Erythroblast (primary cell): ENCODE data around the gene UNC13A.

Experiments
- DNase-seq, 2 experiments: peaks; one replicate each; lab custom pipeline; 2025; lab: John Stamatoyannopoulos, UW
- GATA1 ChIP-seq: IDR thresholded peaks from 2 replicates; pipeline ENCODE4 v1.6.1; 2011; ENCODE audit warnings: low read depth, mild to moderate bottlenecking, control low read depth, low read length, moderate library complexity
- POLR2A ChIP-seq: IDR thresholded peaks from 2 replicates; pipeline ENCODE4 v1.6.1; 2011; ENCODE audit warnings: mild to moderate bottlenecking, low read length

Gene UNC13A

DNA sequence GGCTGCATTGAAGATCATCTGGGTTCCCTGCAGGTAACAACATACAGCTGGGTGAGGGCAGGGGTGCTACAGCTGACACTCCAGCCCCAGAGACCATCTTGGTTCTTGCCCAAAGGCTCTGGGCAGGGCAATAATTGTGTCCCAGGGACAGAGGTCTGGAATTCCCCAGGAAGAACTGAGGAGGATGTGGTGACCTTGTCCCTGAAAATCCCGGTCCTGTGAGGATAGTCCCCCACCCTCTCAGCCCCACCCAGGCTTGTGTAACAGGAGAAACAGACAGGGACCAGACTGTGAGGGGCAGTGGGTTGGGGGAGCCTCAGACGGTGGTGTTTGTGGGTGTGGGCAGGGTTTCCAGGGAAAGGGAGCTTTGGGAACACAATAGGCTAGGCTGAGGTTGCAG lies 69.2 kb downstream of the UNC13A start:
- TF ChIP-seq GATA1 (no peak), POLR2A (no peak)
- no peak for DNase-seq

DNA sequence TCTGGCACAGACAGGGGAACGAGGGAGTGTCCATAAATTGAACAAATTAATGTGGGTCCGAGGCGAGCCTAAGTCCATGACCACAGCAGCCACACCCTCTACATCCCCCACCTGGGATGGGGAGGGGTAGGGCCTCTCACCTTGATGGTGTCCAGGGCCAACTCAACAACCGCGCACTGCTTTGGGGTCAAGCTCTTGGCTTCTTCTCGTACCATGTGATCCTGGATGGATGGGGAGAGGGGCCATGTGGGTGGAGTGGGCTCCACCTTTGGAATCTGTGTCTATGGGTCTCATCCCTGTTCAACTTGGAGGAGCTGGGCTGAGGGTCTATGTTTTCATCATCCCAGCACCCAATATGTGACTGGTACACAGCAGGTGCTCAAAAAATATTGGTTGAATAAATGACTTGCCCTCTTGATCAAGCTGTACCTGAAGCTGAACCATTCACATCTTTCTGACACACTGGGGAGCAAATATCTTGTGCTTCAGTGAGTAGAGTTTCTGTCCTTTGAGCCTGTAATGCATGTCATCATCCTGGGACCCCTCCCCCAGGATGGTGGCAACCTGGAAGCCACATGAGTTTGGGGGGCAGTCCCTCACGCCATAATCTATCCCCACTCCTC lies 69.8 kb downstream of the UNC13A start:
- no peak for TF ChIP-seq GATA1
- no peak for TF ChIP-seq POLR2A
- no peak for DNase-seq

DNA sequence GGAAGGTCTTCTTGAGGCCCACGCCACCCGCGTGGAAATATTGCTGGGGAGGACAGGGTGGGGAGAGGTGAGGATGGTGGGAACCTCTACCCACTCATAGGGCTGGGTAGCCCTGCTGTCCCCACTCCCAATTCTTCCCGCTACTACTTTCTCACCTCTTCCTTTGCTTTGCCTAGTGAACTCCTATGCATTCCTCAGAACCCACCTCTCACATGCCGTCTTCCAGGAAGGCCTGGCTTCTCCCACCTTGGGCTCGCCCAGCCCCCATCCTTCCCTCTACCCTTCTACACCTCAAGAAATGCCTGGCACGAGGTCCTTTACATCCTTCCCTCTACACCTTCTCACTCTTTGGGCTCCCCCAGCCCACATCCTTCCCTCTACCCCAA lies 70.4 kb downstream of the UNC13A start:
- TF ChIP-seq GATA1 (no peak), POLR2A (no peak)
- DNase-seq, result no peak

- peak; percentile 45 to 58 for DNase-seq
Observed at GRCh38 chr19:17616961-17617806, 71.0 kb downstream of the UNC13A start.

DNA sequence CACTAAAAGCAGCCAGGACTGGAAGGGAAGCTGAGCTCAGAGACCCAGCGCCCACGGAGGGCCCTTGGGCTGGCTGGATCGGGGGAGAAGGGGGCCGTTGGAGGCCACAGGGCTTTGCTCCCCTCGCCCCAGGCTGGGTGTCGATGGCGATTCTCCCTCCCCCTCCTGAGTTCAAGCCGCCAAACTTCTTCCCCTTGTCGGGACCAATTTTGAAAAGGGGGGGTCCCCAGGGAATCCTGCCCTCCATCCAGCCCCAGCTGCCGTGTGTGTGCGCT lies 71.5 kb downstream of the UNC13A start:
- no peak for TF ChIP-seq GATA1
- no peak for TF ChIP-seq POLR2A
- DNase-seq, result no peak

More at GRCh38 chr19:17616961-17617806, 71.0 kb downstream of the UNC13A start:
- TF ChIP-seq POLR2A, result no peak
- no peak for TF ChIP-seq GATA1

DNA sequence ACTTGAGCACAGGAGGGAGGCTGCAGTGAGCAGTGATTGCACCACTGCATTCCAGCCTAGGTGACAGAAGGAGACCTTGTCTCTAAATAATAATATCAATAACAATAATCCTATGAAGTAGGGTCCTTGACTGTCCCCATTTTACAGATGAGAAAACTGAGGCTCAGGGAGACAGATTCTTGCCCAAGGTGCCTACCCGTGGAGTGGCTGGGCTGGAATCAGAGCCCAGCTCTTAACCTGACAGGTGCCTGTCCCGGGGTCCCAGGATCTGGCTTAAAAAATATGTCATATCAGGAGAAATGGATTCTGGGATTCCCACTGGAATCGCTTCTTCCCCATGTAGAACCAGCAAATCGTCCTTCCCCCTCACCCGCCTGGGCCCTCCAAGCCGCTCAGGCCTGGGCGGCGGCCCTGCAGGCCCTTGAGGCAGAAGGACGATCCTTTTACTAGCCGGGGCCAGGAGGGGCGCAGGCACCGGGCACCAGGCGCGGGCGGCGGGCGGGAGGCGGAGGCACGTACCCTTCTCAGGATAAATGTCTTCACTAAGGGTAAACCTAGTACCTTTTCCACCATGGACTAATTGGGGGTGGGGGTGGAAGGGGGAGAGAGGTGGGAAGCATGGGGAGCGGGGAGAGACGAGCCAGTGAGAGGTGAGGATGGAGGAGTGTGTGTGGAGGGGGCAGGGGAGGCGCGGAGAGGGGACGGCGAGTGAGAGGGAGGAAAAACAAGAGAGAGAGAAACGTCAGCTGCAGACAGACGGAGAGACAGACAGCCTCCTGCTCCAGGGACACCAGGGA lies 72.1 kb downstream of the UNC13A start:
- no peak for DNase-seq
- no peak for TF ChIP-seq POLR2A
- TF ChIP-seq GATA1, result no peak

GRCh38 chr19:17614476-17614875 lies 73.7 kb downstream of the UNC13A start:
- TF ChIP-seq GATA1 (no peak), POLR2A (no peak)
- no peak for DNase-seq

DNA sequence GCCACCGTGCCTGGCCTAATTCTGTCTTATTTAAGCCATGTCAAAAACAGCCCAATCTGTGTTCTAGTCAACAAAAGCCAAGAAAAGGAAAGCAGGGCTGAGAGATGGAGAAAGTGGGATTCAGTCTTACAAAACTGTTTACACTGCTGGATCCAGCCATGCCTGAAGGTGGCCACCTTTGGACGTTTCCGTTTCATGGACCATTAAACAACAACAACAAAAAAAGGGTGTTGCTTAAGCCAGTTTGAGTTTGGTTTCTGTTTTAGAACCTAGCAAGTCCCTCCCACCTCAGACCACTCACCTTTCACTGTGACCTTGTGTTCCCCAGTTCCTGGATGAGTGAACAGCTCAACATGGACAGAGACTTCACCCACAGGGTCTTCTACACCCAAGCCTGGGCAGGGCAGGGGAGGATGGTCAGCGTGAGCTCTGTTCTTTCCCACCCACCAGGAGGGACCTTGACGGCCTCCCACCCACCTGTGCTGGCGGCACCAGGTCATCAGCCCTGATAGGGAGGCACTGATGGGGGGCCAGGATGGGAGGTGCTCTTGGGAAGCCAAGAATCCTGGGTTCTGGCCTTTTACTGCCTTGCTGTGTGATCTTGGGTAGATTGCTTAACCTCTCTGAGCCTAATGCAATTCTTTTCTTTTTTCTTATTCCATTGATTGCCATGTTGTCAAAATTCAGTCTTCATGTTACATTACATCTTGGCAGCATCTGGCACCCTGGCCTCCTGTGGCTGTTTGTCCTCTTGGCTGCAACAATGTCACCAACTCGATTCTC lies 76.5 kb downstream of the UNC13A start:
- DNase-seq, result no peak

DNA sequence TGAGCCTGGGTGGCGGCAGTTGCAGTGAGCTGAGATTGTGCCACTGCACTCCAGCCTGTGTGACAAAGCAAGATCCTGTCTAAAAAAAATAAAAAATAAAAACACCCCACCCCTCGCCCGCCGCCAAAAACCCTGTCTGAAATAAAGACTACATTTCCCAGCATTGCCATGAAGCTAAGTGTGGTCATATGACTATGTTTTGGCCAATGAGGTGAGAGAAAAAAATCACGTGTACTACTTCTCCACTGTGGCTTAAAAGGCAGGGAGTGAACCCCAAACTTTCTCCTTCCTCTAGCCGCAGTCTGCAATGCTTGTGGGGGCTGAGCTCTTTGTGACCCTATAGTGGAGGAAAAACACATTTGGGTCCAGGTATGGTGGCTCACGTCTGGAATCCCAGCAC lies 77.8 kb downstream of the UNC13A start:
- TF ChIP-seq GATA1 (no peak), POLR2A (no peak)
- DNase-seq, result peak in 1 of 2 experiments; percentile 27

More for the DNA sequence above, 76.5 kb downstream of the UNC13A start:
- TF ChIP-seq POLR2A (no peak), GATA1 (no peak)

- no peak for DNase-seq
- TF ChIP-seq POLR2A (no peak), GATA1 (no peak)
Observed at GRCh38 chr19:17607936-17608335, 80.2 kb downstream of the UNC13A start.

DNA sequence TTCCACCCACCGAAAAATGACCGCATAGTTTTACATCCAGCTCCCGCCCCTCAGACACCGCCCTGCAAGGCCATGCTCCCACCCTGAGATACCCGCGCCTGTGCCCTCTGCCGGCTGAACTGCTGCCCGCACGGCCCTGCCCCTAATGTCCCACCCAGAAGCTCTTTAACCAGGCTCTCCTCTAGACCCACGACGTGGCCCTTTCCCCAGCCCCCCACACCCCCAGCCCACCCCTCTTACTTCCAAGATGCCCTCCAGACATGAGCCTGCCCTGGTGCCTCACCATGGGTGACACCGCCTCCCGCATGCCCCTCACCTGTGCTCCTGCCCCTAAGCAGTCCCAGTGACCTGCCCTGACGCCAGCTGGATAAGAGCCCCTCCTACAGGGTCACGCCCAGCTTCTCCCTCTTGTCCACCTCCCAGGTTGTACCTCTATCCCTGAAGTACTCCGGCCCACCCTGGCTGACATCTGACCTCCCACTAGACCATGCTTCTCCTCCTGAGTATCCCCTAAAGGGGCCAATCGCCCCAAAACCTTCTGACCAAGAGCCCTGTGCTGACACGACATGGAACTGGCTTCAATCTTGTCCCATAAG lies 81.5 kb downstream of the UNC13A start:
- TF ChIP-seq GATA1 (no peak), POLR2A (no peak)
- no peak for DNase-seq

- no peak for TF ChIP-seq POLR2A
- DNase-seq, result peak; percentile 88
Observed at GRCh38 chr19:17605761-17606589, 82.2 kb downstream of the UNC13A start.
